Measurements from ENCODE around the gene RSRC1.

The RSRC1 gene

GRCh38 chr3:158093526-158093925 is 16.4 kb upstream of the RSRC1 start:
- Histone ChIP-seq H3K27me3 (ENCODE audit: insufficient read depth, low read length) (no peaks in the 10 kb centered on the region), H3K4me3 (ENCODE audit: low read depth, low read length) (no peak overlapping the region), H3K27ac (ENCODE audit: low read depth, low read length) (no peak overlapping the region), H3K36me3 (ENCODE audit: insufficient read depth, low read length) (peaks cover 29% of the 10 kb centered on the region), H2AFZ (ENCODE audit: low read length, unreplicated experiment) (no peak overlapping the region), H3K4me1 (ENCODE audit: control insufficient read depth, insufficient read depth, low read length, unreplicated experiment) (no peaks in the 10 kb centered on the region), H3K79me2 (ENCODE audit: control insufficient read depth, insufficient read depth, low read length, unreplicated experiment) (no peaks in the 10 kb centered on the region)

DNA sequence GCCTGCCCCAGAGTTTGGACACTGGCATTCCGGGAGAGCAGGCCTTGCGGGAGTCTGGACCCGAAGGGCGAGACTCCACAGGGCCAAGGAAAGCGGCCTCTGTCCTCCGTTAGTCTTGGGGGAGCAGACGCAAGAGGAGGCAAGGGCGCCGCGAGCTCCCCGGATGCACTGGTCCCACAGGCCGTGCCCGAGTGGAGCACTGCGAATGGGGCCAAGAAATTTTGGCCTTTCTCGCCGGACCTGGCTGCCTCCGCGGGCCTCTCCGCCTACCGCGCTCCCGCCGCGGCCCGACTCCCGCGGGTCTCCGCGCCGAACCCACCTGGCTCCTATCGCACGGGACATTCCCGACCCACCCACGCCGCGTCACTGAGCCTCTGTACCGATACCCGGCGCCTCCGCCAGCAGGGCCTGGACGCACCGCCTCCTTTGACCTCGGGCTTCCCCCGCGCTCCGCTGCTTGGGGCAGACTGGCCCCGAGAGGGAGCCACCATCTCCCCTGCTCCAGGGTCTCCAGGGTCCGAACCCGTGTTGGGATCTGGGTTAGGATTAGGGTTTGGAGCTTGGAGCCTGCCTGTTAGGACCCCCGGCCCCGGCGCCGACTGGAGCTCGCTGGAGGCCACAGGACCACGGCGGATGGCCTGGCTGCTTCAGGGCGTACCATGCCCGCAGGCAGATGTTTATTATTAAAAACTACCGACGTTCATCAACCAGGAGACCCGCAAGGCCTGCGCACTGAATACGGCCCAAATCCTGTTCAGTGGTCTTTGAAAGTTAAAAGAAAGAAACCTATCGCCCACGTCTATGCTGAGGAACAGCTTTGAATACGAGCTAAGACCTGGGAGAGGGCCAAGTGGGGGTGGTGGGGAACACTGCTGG is 15.4 kb upstream of the RSRC1 start:
- no peaks in the 10 kb centered on the region for H3K79me2 ChIP-seq (ENCODE audit: control insufficient read depth, insufficient read depth, low read length, unreplicated experiment)
- no peak overlapping the region for H2AFZ ChIP-seq (ENCODE audit: low read length, unreplicated experiment)
- no peaks in the 10 kb centered on the region for H3K27me3 ChIP-seq (ENCODE audit: insufficient read depth, low read length)
- no peaks in the 10 kb centered on the region for H3K4me1 ChIP-seq (ENCODE audit: control insufficient read depth, insufficient read depth, low read length, unreplicated experiment)
- no peak overlapping the region for H3K4me3 ChIP-seq (ENCODE audit: low read depth, low read length)
- H3K36me3 ChIP-seq (ENCODE audit: insufficient read depth, low read length): peaks cover 39% of the 10 kb centered on the region
- no peak overlapping the region for H3K27ac ChIP-seq (ENCODE audit: low read depth, low read length)

GRCh38 chr3:158095111-158095813 is 14.6 kb upstream of the RSRC1 start:
- peaks cover 46% of the 10 kb centered on the region for H3K36me3 ChIP-seq (ENCODE audit: insufficient read depth, low read length)
- no peak overlapping the region for H2AFZ ChIP-seq (ENCODE audit: low read length, unreplicated experiment)
- H3K79me2 ChIP-seq (ENCODE audit: control insufficient read depth, insufficient read depth, low read length, unreplicated experiment): no peaks in the 10 kb centered on the region
- no peak overlapping the region for H3K4me3 ChIP-seq (ENCODE audit: low read depth, low read length)
- H3K4me1 ChIP-seq (ENCODE audit: control insufficient read depth, insufficient read depth, low read length, unreplicated experiment): no peaks in the 10 kb centered on the region
- H3K27me3 ChIP-seq (ENCODE audit: insufficient read depth, low read length): no peaks in the 10 kb centered on the region
- H3K27ac ChIP-seq (ENCODE audit: low read depth, low read length): no peak overlapping the region

GRCh38 chr3:158095814-158096704 is 13.8 kb upstream of the RSRC1 start:
- Histone ChIP-seq H3K79me2 (ENCODE audit: control insufficient read depth, insufficient read depth, low read length, unreplicated experiment) (peaks cover 7% of the 10 kb centered on the region), H3K4me3 (ENCODE audit: low read depth, low read length) (no peak overlapping the region), H3K27ac (ENCODE audit: low read depth, low read length) (no peak overlapping the region), H3K36me3 (ENCODE audit: insufficient read depth, low read length) (peaks cover 54% of the 10 kb centered on the region), H2AFZ (ENCODE audit: low read length, unreplicated experiment) (no peak overlapping the region), H3K27me3 (ENCODE audit: insufficient read depth, low read length) (no peaks in the 10 kb centered on the region), H3K4me1 (ENCODE audit: control insufficient read depth, insufficient read depth, low read length, unreplicated experiment) (peaks cover 3% of the 10 kb centered on the region)

- H3K27me3 ChIP-seq (ENCODE audit: insufficient read depth, low read length): no peaks in the 10 kb centered on the region
- peaks cover 59% of the 10 kb centered on the region for H3K36me3 ChIP-seq (ENCODE audit: insufficient read depth, low read length)
- peaks cover 17% of the 10 kb centered on the region for H3K79me2 ChIP-seq (ENCODE audit: control insufficient read depth, insufficient read depth, low read length, unreplicated experiment)
- H3K27ac ChIP-seq (ENCODE audit: low read depth, low read length): no peak overlapping the region
- peaks cover 6% of the 10 kb centered on the region for H3K4me1 ChIP-seq (ENCODE audit: control insufficient read depth, insufficient read depth, low read length, unreplicated experiment)
- H3K4me3 ChIP-seq (ENCODE audit: low read depth, low read length): no peak overlapping the region
- no peak overlapping the region for H2AFZ ChIP-seq (ENCODE audit: low read length, unreplicated experiment)
Measured at GRCh38 chr3:158097081-158097592, 12.8 kb upstream of the RSRC1 start.

DNA sequence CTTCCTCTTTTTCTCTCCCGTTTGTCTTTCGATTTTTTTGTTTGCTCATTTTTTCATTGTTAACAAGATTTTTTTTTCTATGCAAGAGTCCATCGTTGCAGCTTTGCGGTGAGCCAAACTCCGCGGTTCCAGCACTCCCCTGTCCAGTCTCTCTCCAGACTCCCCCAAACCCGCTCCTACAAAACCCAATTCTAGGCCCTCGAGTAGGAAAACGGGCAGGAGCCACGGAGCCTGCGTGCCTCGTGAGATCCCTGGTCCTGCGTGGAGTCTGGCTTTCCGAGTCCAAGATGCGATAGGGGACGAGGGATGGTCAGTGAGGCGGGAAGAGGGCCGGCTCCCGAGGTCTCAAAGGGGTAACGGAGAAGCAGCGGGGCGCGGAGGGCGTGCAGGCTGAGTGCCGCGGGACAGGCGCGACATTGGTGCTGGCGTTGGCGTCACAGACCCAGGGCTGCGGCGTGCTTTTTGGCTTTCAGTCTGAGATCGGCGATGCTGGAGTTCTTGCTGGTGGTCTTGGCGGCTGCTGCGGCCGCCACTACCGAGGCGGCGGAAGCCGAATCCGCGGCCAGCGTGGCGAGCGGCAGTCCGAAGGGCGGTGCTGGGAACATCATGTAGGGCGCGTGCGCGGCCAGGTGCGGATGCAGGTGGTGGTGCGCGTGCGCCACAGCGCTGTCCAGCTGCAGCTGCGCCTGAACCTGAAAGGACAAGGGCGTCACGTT is 12.1 kb upstream of the RSRC1 start:
- Histone ChIP-seq H2AFZ (ENCODE audit: low read length, unreplicated experiment) (no peak overlapping the region), H3K79me2 (ENCODE audit: control insufficient read depth, insufficient read depth, low read length, unreplicated experiment) (peaks cover 23% of the 10 kb centered on the region), H3K27me3 (ENCODE audit: insufficient read depth, low read length) (no peaks in the 10 kb centered on the region), H3K27ac (ENCODE audit: low read depth, low read length) (no peak overlapping the region), H3K4me3 (ENCODE audit: low read depth, low read length) (no peak overlapping the region), H3K4me1 (ENCODE audit: control insufficient read depth, insufficient read depth, low read length, unreplicated experiment) (peaks cover 12% of the 10 kb centered on the region), H3K36me3 (ENCODE audit: insufficient read depth, low read length) (peaks cover 59% of the 10 kb centered on the region)

- Histone ChIP-seq H3K27ac (ENCODE audit: low read depth, low read length) (no peak overlapping the region), H3K79me2 (ENCODE audit: control insufficient read depth, insufficient read depth, low read length, unreplicated experiment) (peaks cover 28% of the 10 kb centered on the region), H2AFZ (ENCODE audit: low read length, unreplicated experiment) (no peak overlapping the region), H3K4me3 (ENCODE audit: low read depth, low read length) (no peak overlapping the region), H3K27me3 (ENCODE audit: insufficient read depth, low read length) (no peaks in the 10 kb centered on the region), H3K36me3 (ENCODE audit: insufficient read depth, low read length) (peaks cover 59% of the 10 kb centered on the region), H3K4me1 (ENCODE audit: control insufficient read depth, insufficient read depth, low read length, unreplicated experiment) (peaks cover 14% of the 10 kb centered on the region)
Measured at GRCh38 chr3:158098309-158098639, 11.6 kb upstream of the RSRC1 start.

- Histone ChIP-seq H3K36me3 (ENCODE audit: insufficient read depth, low read length) (peaks cover 59% of the 10 kb centered on the region), H3K79me2 (ENCODE audit: control insufficient read depth, insufficient read depth, low read length, unreplicated experiment) (peaks cover 35% of the 10 kb centered on the region), H3K4me3 (ENCODE audit: low read depth, low read length) (no peak overlapping the region), H2AFZ (ENCODE audit: low read length, unreplicated experiment) (no peak overlapping the region), H3K27me3 (ENCODE audit: insufficient read depth, low read length) (no peaks in the 10 kb centered on the region), H3K4me1 (ENCODE audit: control insufficient read depth, insufficient read depth, low read length, unreplicated experiment) (peaks cover 14% of the 10 kb centered on the region), H3K27ac (ENCODE audit: low read depth, low read length) (no peak overlapping the region)
Measured at GRCh38 chr3:158098834-158099424, 11.0 kb upstream of the RSRC1 start.

DNA sequence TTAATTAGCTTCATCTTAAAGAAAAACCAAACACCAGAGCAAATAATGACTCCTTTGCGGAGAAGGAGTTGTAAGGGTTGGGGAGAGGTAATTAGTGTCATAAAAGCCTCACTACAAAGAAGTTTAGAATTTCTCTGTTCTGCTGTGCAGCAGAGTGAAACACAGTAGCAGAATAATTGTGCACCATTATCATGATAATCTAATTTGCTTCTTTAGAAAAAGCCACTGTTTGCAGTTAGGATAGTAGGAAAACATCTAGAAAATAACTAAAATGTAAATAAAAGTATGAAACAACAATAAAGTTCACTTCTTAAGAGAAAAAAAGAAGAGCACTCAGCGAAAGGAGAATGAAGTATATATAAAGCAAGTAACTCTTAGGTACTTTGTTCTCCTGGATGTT is 9.2 kb upstream of the RSRC1 start:
- H3K27ac ChIP-seq (ENCODE audit: low read depth, low read length): no peak overlapping the region
- peaks cover 55% of the 10 kb centered on the region for H3K36me3 ChIP-seq (ENCODE audit: insufficient read depth, low read length)
- H3K79me2 ChIP-seq (ENCODE audit: control insufficient read depth, insufficient read depth, low read length, unreplicated experiment): peaks cover 44% of the 10 kb centered on the region
- H3K27me3 ChIP-seq (ENCODE audit: insufficient read depth, low read length): no peaks in the 10 kb centered on the region
- peaks cover 14% of the 10 kb centered on the region for H3K4me1 ChIP-seq (ENCODE audit: control insufficient read depth, insufficient read depth, low read length, unreplicated experiment)
- H2AFZ ChIP-seq (ENCODE audit: low read length, unreplicated experiment): no peak overlapping the region
- no peak overlapping the region for H3K4me3 ChIP-seq (ENCODE audit: low read depth, low read length)
